Measurements from ENCODE around the gene KDELR3. TPM values are rescaled to one million over a fixed set of nuclear protein-coding genes. Genes with fewer than 3 reads are reported as not detected.

Gene KDELR3
- total RNA-seq, 1 donor from 2014 or later = 8.3 TPM

DNA sequence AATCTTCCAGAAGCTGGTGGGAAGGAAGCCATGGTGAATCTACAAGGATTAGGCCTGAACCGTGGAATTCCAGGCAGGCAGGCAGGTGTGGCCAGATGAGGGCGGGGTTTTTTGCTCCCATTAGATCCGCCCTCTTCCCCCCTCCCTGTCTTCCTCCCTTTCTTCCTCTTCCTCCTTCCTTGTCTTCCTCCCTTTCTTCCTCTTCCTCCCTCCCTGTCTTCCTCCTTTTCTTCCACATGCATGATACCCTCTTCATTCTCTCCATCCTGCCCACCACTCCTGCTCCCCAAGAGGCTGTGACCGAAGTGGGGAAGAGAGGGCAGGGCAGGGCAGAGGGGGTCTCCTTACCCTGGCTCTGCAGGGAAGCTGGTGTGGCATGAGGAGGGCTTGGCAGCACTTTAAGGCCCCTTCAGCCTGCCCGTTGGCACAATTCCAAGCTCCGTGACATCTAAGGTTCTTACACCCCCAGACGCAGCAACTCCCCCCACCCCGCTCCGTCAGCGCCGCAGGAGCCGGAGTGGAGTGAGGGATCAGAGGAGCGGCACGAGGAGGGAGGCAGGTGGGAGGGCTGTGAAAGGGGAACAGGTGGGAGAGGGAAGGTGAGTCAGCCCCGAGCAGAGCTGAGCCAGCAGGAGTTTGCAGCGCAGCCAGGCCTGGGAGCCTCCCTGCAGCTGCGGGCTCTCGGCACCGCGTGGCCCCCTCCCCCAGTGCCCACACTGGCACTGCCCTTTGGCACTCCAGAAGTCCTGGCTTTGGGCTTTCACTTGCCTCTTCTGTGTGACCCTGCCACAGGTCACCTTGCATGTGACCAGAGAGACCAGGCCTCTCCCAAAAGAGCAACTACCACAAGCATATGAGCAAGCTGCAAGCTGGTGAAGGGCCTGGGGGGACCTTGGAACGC, 45.0 kb upstream of the KDELR3 start:
- no peaks in the 10 kb centered on the region for H3K27me3 ChIP-seq (ENCODE audit: low read depth)
- peak in 1 of 2 donors; percentile 29 for ATAC-seq
- no peak for DNase-seq
- no peaks in the 10 kb centered on the region for H3K9me3 ChIP-seq
- intact Hi-C loops (cut with DNase I) = no loop called here
- no peak overlapping the region for H3K4me3 ChIP-seq
- H3K27ac ChIP-seq = no peak overlapping the region
- no peaks in the 10 kb centered on the region for H3K36me3 ChIP-seq
- TF ChIP-seq, protein P1, sequence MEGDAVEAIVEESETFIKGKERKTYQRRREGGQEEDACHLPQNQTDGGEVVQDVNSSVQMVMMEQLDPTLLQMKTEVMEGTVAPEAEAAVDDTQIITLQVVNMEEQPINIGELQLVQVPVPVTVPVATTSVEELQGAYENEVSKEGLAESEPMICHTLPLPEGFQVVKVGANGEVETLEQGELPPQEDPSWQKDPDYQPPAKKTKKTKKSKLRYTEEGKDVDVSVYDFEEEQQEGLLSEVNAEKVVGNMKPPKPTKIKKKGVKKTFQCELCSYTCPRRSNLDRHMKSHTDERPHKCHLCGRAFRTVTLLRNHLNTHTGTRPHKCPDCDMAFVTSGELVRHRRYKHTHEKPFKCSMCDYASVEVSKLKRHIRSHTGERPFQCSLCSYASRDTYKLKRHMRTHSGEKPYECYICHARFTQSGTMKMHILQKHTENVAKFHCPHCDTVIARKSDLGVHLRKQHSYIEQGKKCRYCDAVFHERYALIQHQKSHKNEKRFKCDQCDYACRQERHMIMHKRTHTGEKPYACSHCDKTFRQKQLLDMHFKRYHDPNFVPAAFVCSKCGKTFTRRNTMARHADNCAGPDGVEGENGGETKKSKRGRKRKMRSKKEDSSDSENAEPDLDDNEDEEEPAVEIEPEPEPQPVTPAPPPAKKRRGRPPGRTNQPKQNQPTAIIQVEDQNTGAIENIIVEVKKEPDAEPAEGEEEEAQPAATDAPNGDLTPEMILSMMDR (IDR thresholded peaks at IDR 0.05) = no peak
- H3K4me1 ChIP-seq = no peaks in the 10 kb centered on the region

DNA sequence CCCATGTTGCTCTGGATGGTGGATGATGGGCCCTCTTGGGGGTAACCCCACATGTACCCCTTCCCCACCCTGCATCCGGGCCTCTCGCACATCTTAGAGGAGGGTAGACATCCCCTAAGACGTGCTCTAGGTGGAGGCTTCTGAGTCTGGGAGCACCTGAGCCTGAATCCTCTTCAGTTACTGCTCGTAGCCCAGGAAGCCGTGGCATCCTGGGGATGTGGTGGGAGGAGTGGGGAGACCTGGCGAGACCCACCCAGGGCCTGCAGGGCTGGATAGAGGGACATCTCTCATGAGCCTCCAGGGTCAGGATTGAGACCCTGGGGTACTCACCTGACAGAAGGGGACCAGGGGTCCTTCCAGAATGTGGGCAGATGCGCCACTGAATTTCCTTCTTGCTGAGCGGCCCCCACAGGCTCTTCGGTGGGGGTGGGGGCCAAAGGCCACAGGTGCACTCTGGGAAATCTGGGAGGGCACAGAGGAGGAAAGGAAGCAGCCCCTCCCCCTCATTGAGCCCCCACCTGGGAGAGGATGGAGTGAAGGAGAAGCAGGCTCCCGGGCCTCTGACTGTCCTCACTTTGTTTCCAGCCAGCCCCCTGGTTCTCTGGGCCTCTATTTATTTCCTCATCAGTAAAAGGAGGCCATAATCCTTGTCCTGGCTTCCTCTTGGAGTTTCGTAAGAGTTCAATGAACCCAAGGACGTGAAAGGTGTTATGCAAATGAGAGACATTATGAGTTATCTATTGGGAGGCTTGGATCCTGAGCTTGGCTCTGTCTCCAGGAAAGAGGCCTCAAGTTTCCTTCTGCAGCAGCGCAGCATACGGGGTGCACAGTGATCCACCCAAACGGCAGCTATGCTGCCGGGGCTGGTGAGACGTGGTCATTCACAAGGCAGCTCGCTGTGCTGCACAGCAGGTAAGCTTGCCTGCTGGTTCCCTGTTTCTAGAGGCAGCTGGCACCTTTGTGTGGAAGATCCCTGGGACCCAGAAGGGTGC, 44.1 kb upstream of the KDELR3 start:
- TF ChIP-seq, protein P1 (IDR thresholded peaks at IDR 0.05) = no peak
- intact Hi-C loops (cut with DNase I) = no loop called here
- H3K27ac ChIP-seq = no peak overlapping the region
- H3K27me3 ChIP-seq (ENCODE audit: low read depth) = no peaks in the 10 kb centered on the region
- H3K4me3 ChIP-seq = no peak overlapping the region
- H3K36me3 ChIP-seq = no peaks in the 10 kb centered on the region
- no peaks in the 10 kb centered on the region for H3K9me3 ChIP-seq
- H3K4me1 ChIP-seq = no peaks in the 10 kb centered on the region
- ATAC-seq = no peak
- DNase-seq = no peak

DNA sequence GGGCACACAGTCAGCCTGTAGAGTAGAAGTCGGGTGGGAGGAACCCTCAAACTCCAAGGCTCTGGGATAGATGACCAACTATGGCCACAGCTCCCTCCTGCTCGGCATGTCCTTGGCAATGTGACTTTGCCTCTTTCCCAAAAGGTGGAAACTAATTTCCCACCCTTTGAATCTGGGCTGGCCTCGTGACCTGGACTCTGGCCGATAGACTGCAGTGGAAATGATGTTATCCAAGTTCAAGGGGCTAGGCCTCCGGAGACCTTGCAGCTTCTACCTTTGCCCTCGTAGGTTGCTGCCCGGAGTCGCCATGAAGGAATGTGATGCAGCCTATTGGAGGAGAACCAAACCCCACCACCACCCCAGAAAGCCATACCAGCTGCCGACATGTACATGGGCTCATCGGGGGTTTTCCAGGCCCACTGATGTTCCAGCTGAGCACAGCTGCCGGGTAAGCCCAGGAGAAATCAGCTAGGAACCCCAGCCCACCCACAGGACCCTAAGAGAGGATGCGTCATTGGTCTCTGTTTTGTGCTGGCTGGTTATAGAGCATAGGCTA, 43.3 kb upstream of the KDELR3 start:
- Histone ChIP-seq H3K27me3 (ENCODE audit: low read depth) (no peaks in the 10 kb centered on the region), H3K36me3 (no peaks in the 10 kb centered on the region), H3K4me1 (no peaks in the 10 kb centered on the region), H3K27ac (no peak overlapping the region), H3K9me3 (no peaks in the 10 kb centered on the region), H3K4me3 (no peak overlapping the region)
- TF ChIP-seq, protein P1 (IDR thresholded peaks at IDR 0.05) = no peak
- no peak for DNase-seq
- no peak for ATAC-seq
- intact Hi-C loops (cut with DNase I) = no loop called here

DNA sequence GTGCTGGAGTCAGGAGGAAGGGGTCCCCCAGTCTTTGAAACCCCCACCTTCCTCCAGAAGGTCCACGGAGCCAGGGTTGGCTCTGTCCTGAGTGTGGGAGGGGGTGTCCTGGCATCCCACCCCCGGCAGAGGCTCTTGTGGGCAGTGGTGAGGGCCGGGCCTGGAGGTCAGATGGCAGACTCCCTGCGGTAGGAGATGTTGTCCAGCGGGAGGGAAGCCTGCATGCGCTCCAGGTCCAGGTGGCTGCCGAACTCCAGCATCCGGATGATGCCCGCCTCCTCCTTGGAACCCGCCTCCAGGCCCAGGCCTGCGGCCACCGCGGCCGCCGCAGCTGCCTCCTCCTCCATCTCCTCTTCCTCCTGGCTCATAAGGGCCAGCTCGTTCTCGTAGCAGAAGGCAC, 41.3 kb upstream of the KDELR3 start:
- TF ChIP-seq, protein P1 (IDR thresholded peaks at IDR 0.05) = no peak
- Histone ChIP-seq H3K4me1 (no peaks in the 10 kb centered on the region), H3K36me3 (no peaks in the 10 kb centered on the region), H3K4me3 (no peak overlapping the region), H3K27me3 (ENCODE audit: low read depth) (no peaks in the 10 kb centered on the region), H3K27ac (no peak overlapping the region), H3K9me3 (no peaks in the 10 kb centered on the region)
- no peak for DNase-seq
- ATAC-seq = no peak
- intact Hi-C loops (cut with DNase I) = no loop called here

DNA sequence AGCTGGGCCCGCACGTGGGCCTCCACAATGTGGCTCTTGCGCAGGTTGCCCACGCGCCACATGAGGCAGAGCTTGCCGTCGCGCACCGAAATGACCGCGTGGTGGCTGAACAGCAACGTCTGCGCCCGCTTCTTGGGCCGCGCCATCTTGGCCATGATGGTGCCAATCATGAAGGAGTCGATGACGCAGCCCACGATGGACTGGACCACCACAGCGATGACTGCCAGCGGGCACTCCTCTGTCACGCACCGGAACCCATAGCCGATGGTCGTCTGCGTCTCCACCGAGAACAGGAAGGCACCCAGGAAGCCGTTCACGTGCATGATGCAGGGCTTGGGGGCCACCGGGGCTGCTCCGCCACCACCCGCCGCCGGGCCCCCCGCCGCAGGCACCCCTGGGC, 40.4 kb upstream of the KDELR3 start:
- TF ChIP-seq, protein P1 (IDR thresholded peaks at IDR 0.05) = no peak
- no peak for DNase-seq
- no peak for ATAC-seq
- Histone ChIP-seq H3K4me3 (no peak overlapping the region), H3K27me3 (ENCODE audit: low read depth) (no peaks in the 10 kb centered on the region), H3K4me1 (no peaks in the 10 kb centered on the region), H3K9me3 (no peaks in the 10 kb centered on the region), H3K27ac (no peak overlapping the region), H3K36me3 (no peaks in the 10 kb centered on the region)
- intact Hi-C loops (cut with DNase I) = no loop called here

All from lower lobe of right lung (tissue), 2 donors.